GM18511 (cell line): ENCODE results near the gene MAP3K9.
"Not testable (repeated sequence)": the region's sequence is repeated elsewhere in the genome, so short reads cannot be mapped to it uniquely, and the experiment has no call there.

ENCODE experiments used
- ATAC-seq: cut with Tn5 transposase; IDR thresholded peaks from one replicate; pipeline ENCODE4 v1.9.1; 2021; ENCODE audit warnings: mild to moderate bottlenecking, moderate library complexity; ENCODE audit not compliant: unreplicated experiment

The MAP3K9 gene

GRCh38 chr14:70726651-70727375, 82.5 kb downstream of the MAP3K9 start:
- ATAC-seq: no peak

GRCh38 chr14:70724944-70725343, 84.4 kb downstream of the MAP3K9 start:
- no peak for ATAC-seq

- no peak for ATAC-seq
Observed at GRCh38 chr14:70724110-70724509, 85.2 kb downstream of the MAP3K9 start.

- no peak for ATAC-seq
Observed at GRCh38 chr14:70723276-70723675, 86.0 kb downstream of the MAP3K9 start.

GRCh38 chr14:70722418-70722817, 86.9 kb downstream of the MAP3K9 start:
- ATAC-seq: no peak

GRCh38 chr14:70721542-70721941, 87.8 kb downstream of the MAP3K9 start:
- ATAC-seq: no peak

- ATAC-seq: no peak
Observed at GRCh38 chr14:70718383-70719118, 90.8 kb downstream of the MAP3K9 start.

GRCh38 chr14:70716958-70717357, 92.4 kb downstream of the MAP3K9 start:
- ATAC-seq: no peak

- no peak for ATAC-seq
Observed at GRCh38 chr14:70716483-70716882, 92.8 kb downstream of the MAP3K9 start.

- ATAC-seq: no peak
Observed at GRCh38 chr14:70714055-70714550, 95.2 kb downstream of the MAP3K9 start.

- no peak for ATAC-seq
Observed at GRCh38 chr14:70713511-70713916, 95.8 kb downstream of the MAP3K9 start.

GRCh38 chr14:70713096-70713495, 96.2 kb downstream of the MAP3K9 start:
- ATAC-seq: no peak

- no peak for ATAC-seq
Observed at GRCh38 chr14:70711451-70711850, 97.9 kb downstream of the MAP3K9 start.

- ATAC-seq: no peak
Observed at GRCh38 chr14:70709726-70710382, 99.5 kb downstream of the MAP3K9 start.

GRCh38 chr14:70708717-70709570, 100.4 kb downstream of the MAP3K9 start:
- no peak for ATAC-seq

- ATAC-seq: peak; percentile 91
Observed at GRCh38 chr14:70707138-70708038, 101.9 kb downstream of the MAP3K9 start.

- no peak for ATAC-seq
Observed at GRCh38 chr14:70706177-70706576, 103.1 kb downstream of the MAP3K9 start.

GRCh38 chr14:70704960-70705359, 104.4 kb downstream of the MAP3K9 start:
- no peak for ATAC-seq

- ATAC-seq: not testable (repeated sequence)
Observed at GRCh38 chr14:70703621-70704168, 105.6 kb downstream of the MAP3K9 start.
